IMR-90 (cell line): ENCODE measurements around the gene ERC2. TPM values are rescaled to one million over a fixed set of nuclear protein-coding genes. Genes with fewer than 3 reads are reported as not detected.

Experiments
- ATAC-seq: fragments of 200-7000 bp; cut with Tn5 transposase; 2 replicates; pipeline ENCODE4 v1.9.1; 2020; ENCODE audit warnings: low read depth, mild to moderate bottlenecking, moderate library complexity
- BruUV-seq: library from RNA; stranded (reverse); fragments of 400-500 nt; replicated peaks from 2 replicates; lab custom pipeline; 2021; lab: Mats Ljungman, UMichigan
- CTCF ChIA-PET: fragments of 300-600 bp; formaldehyde crosslinking; extraction: SDS; loops from one replicate; lab custom pipeline; 2021; ENCODE audit warnings: antibody characterized with exemption; lab: Yijun Ruan, JAX
- POLR2A ChIA-PET: fragments of 300-600 bp; sonication (Branson Sonifier 250); formaldehyde crosslinking; loops from one replicate; lab custom pipeline; 2022; ENCODE audit warnings: antibody characterized with exemption; ENCODE audit not compliant: unreplicated experiment; lab: Charles Lee
- DNase-seq: peaks from one replicate; pipeline ENCODE4 v3.0.0; 2013
- H2AFZ ChIP-seq: replicated peaks from 2 replicates; pipeline ENCODE3; 2013; ENCODE audit warnings: low read length, mild to moderate bottlenecking; ENCODE audit not compliant: poor library complexity
- H2AK5ac ChIP-seq: 2 replicates; pipeline ENCODE4 v1.6.1; 2013; ENCODE audit warnings: low read depth, low read length, inconsistent platforms
- H2AK9ac ChIP-seq: replicated peaks from 2 replicates; pipeline ENCODE3; 2013; ENCODE audit warnings: mild to moderate bottlenecking, low read depth, low read length, moderate library complexity; ENCODE audit not compliant: poor library complexity
- H2BK120ac ChIP-seq: 2 replicates; pipeline ENCODE4 v1.6.1; 2013; ENCODE audit warnings: low read depth, low read length, inconsistent platforms
- H2BK15ac ChIP-seq: 3 replicates; pipeline ENCODE4 v1.6.1; 2013; ENCODE audit warnings: low read depth, low read length, inconsistent platforms
- H2BK20ac ChIP-seq: 2 replicates; pipeline ENCODE4 v1.6.1; 2013; ENCODE audit warnings: low read depth, mild to moderate bottlenecking, inconsistent platforms, low read length, moderate library complexity
- H2BK5ac ChIP-seq: 2 replicates; pipeline ENCODE4 v1.6.1; 2013; ENCODE audit warnings: mild to moderate bottlenecking, low read depth, low read length, inconsistent platforms; ENCODE audit not compliant: poor library complexity, severe bottlenecking
- H3K14ac ChIP-seq: replicated peaks from 2 replicates; pipeline ENCODE4 v1.6.1; 2013; ENCODE audit warnings: low read depth, low read length, inconsistent platforms
- H3K18ac ChIP-seq: 2 replicates; pipeline ENCODE4 v1.6.1; 2013; ENCODE audit warnings: low read depth, low read length, control low read depth
- H3K23ac ChIP-seq: 2 replicates; pipeline ENCODE4 v1.6.1; 2013; ENCODE audit warnings: low read depth, low read length, inconsistent platforms
- H3K27ac ChIP-seq: 2 replicates; pipeline ENCODE4 v1.5.1; 2013; ENCODE audit warnings: mild to moderate bottlenecking, control low read depth, low read length; ENCODE audit not compliant: insufficient read depth
- H3K27me3 ChIP-seq: 2 replicates; pipeline ENCODE4 v1.6.1; 2013; ENCODE audit warnings: low read length; ENCODE audit not compliant: control insufficient read depth, insufficient read depth
- H3K36me3 ChIP-seq: 2 replicates; pipeline ENCODE4 v1.6.1; 2013; ENCODE audit warnings: low read length, mixed read lengths; ENCODE audit not compliant: control insufficient read depth, insufficient read depth
- H3K4ac ChIP-seq: 2 replicates; pipeline ENCODE4 v1.6.1; 2013; ENCODE audit warnings: low read depth, low read length, inconsistent platforms
- H3K4me1 ChIP-seq: 2 replicates; pipeline ENCODE4 v1.6.1; 2013; ENCODE audit warnings: low read length, mixed read lengths; ENCODE audit not compliant: control insufficient read depth, insufficient read depth
- H3K4me2 ChIP-seq: 2 replicates; pipeline ENCODE4 v1.6.1; 2013; ENCODE audit warnings: low read depth, mild to moderate bottlenecking, control low read depth, low read length, moderate library complexity
- H3K4me3 ChIP-seq: 2 replicates; pipeline ENCODE4 v1.5.1; 2013; ENCODE audit warnings: low read depth, mild to moderate bottlenecking, control low read depth, low read length, moderate library complexity; ENCODE audit not compliant: insufficient read depth
- H3K56ac ChIP-seq: 2 replicates; pipeline ENCODE4 v1.6.1; 2013; ENCODE audit warnings: low read length, inconsistent platforms; ENCODE audit not compliant: insufficient read depth; ENCODE audit errors: extremely low read depth
- H3K79me1 ChIP-seq, 2 experiments: 2 replicates each; pipeline ENCODE4 v1.6.1; 2013; ENCODE audit warnings: low read length in 2 of 2, inconsistent platforms in 1 of 2, low read depth in 1 of 2
- H3K9ac ChIP-seq: 2 replicates; pipeline ENCODE4 v1.6.1; 2013; ENCODE audit warnings: low read depth, low read length, control low read depth
- H3K9me1 ChIP-seq: 2 replicates; pipeline ENCODE4 v1.6.1; 2013; ENCODE audit warnings: low read length, inconsistent platforms; ENCODE audit not compliant: insufficient read depth
- H3K9me3 ChIP-seq: 2 replicates; pipeline ENCODE4 v1.6.1; 2013; ENCODE audit warnings: low read length; ENCODE audit not compliant: control insufficient read depth, insufficient read depth
- H4K20me1 ChIP-seq: 2 replicates; pipeline ENCODE4 v1.6.1; 2013; ENCODE audit warnings: low read length, inconsistent platforms; ENCODE audit not compliant: insufficient read depth
- H4K5ac ChIP-seq: 2 replicates; pipeline ENCODE4 v1.6.1; 2013; ENCODE audit warnings: mild to moderate bottlenecking, low read depth, low read length, control low read depth
- H4K8ac ChIP-seq, 2 experiments: 2 replicates each; pipeline ENCODE4 v1.6.1; 2013; ENCODE audit warnings: low read depth in 2 of 2, low read length in 2 of 2, control low read depth in 1 of 2, inconsistent platforms in 1 of 2
- H4K91ac ChIP-seq: 2 replicates; pipeline ENCODE4 v1.6.1; 2013; ENCODE audit warnings: low read depth, low read length, inconsistent platforms; ENCODE audit not compliant: insufficient read depth
- CEBPB ChIP-seq: IDR thresholded peaks from 2 replicates; pipeline ENCODE4 v1.6.1; 2012; ENCODE audit warnings: low read depth, low read length, improper control_type of control experiment
- CTCF ChIP-seq: conservative IDR thresholded peaks from 2 replicates; pipeline ENCODE4 v1.5.1; 2012; ENCODE audit warnings: mild to moderate bottlenecking, low read depth, low read length, improper control_type of control experiment
- ELK1 ChIP-seq: fragments of 150-350 bp; IDR thresholded peaks from 2 replicates; pipeline ENCODE4 v1.6.1; 2016; ENCODE audit warnings: low read depth, mild to moderate bottlenecking, low read length, moderate library complexity, borderline replicate concordance
- NFE2L2 ChIP-seq: fragments of 150-350 bp; IDR thresholded peaks from 2 replicates; pipeline ENCODE4 v1.6.1; 2016; ENCODE audit warnings: low read depth, mild to moderate bottlenecking, low read length
- SMC3 ChIP-seq: fragments of 150-350 bp; IDR thresholded peaks from 2 replicates; pipeline ENCODE4 v1.6.1; 2016; ENCODE audit warnings: low read depth, mild to moderate bottlenecking, antibody characterized with exemption, low read length, moderate library complexity
- WGBS, 2 experiments: methylation state at CpG; one replicate each; pipeline versions ENCODE4 v1.1.5 to v1.1.7; 2013; ENCODE audit warnings: missing lambda C conversion rate in 2 of 2; ENCODE audit not compliant: insufficient read length in 1 of 2; ENCODE audit errors: extremely low coverage in 2 of 2; 5-methylcytosine and 5-hydroxymethylcytosine counted together
- dilution Hi-C: fragments of 300-500 bp; cut with HindIII; formaldehyde crosslinking; loops from one replicate; pipeline ENCODE4 v1.14.3; 2018; ENCODE audit warnings: low sequenced_read_pairs; ENCODE audit not compliant: unreplicated experiment
- in situ Hi-C: fragments of 300-500 bp; cut with MboI; formaldehyde crosslinking; loops from 3 replicates; pipeline ENCODE4 v1.14.3; 2019; ENCODE audit warnings: low sequenced_read_pairs, inconsistent platforms, mixed read lengths
- intact Hi-C: fragments of 100-400 bp; cut with micrococcal nuclease; formaldehyde crosslinking; loops from 2 replicates; pipeline ENCODE4 v1.10.0; 2022
- polyA plus RNA-seq, 3 experiments: library from polyadenylated mRNA; depleted of rRNA; stranded (reverse); fragments of >200 nt; gene quantifications; 2 replicates each; pipeline ENCODE4 v1.2.3, GENCODE V29; 2012; ENCODE audit warnings: low replicate concordance in 1 of 3
- total RNA-seq: library from RNA; depleted of rRNA; stranded (reverse); fragments of >200 nt; gene quantifications from 2 replicates; pipeline ENCODE4 v1.2.3, GENCODE V29; 2012

Gene ERC2
- total and polyA plus RNA-seq, 2 of the 4 experiments (the other 2 are of a cell fraction), result 0.17 to 0.18 TPM

GRCh38 chr3:55541016-55541415 is 927.3 kb downstream of the ERC2 start:
- BruUV-seq, result no TSS peak
- no peak overlapping the region for H4K5ac ChIP-seq
- POLR2A ChIA-PET, result no interaction called here
- WGBS, 2 experiments, result 50% methylated on average over 2 of the region's 3 CpGs; no CpG with 5 or more reads in 1 of the 2 experiments
- H3K9me1 ChIP-seq, result no peaks in the 10 kb centered on the region
- H3K4ac ChIP-seq, result no peak overlapping the region
- DNase-seq (no peak), ATAC-seq (no peak)
- no peak overlapping the region for H2AFZ ChIP-seq
- no peak overlapping the region for H4K91ac ChIP-seq
- no peak overlapping the region for H3K4me2 ChIP-seq
- no peak overlapping the region for H3K27ac ChIP-seq
- H3K23ac ChIP-seq, result no peak overlapping the region
- no peak overlapping the region for H4K8ac ChIP-seq
- H2BK20ac ChIP-seq, result no peak overlapping the region
- no peaks in the 10 kb centered on the region for H3K4me1 ChIP-seq
- TF ChIP-seq CTCF (no peak), SMC3 (no peak), CEBPB (no peak), ELK1 (no peak), NFE2L2 (no peak)
- intact Hi-C loops, result no loop called here
- no peak overlapping the region for H3K9ac ChIP-seq
- dilution Hi-C loops, result no loop called here
- H3K4me3 ChIP-seq, result no peak overlapping the region
- no peak overlapping the region for H2BK15ac ChIP-seq
- H3K36me3 ChIP-seq, result no peaks in the 10 kb centered on the region
- no peaks in the 10 kb centered on the region for H3K9me3 ChIP-seq
- CTCF ChIA-PET, result interaction anchor here (0.9 kb wide), 1 partner anchor 206 kb away, joined by 8 read pairs; no protein-coding TSS in a partner anchor
- H3K18ac ChIP-seq, result no peak overlapping the region
- H2BK5ac ChIP-seq, result no peak overlapping the region
- H3K14ac ChIP-seq, result no peak overlapping the region
- no peak overlapping the region for H2AK9ac ChIP-seq
- in situ Hi-C loops, result no loop called here
- no peak overlapping the region for H2BK120ac ChIP-seq
- no peaks in the 10 kb centered on the region for H3K79me1 ChIP-seq
- no peaks in the 10 kb centered on the region for H4K20me1 ChIP-seq
- H3K27me3 ChIP-seq, result peaks cover 26% of the 10 kb centered on the region
- H3K56ac ChIP-seq, result no peak overlapping the region
- no peak overlapping the region for H2AK5ac ChIP-seq
